CD4-positive, alpha-beta T cell treated with Interferon alpha-2 for 1 hour (primary cell): ENCODE measurements around the gene LNP1.
A peak's percentile ranks its signal among the peaks of the same experiment; 100 is the strongest.

Experiments used
- DNase-seq, 2 donors: peaks; one replicate each; pipeline ENCODE4 v3.0.0-alpha.2; 2020 to 2022

The LNP1 gene

DNA sequence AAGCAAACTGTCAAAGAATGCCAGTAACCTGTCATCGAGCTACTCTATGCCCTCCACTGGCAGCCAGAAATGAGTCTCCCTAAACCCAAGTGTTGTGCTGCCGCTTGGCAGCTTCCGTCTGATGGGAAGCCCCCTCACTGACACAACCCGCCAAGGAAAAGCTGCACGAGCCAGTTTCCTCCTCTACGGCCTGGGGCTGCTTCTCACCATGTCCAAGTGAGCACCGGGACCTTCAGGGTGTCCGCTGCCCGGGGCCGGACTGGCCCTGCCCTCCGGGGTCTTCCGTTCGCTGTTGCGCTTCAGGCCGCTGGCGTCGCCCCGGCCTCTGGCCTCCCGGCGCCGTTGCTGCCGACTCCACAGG lies 940 bp upstream of the LNP1 start:
- peak; percentile 4 to 45 for DNase-seq

DNA sequence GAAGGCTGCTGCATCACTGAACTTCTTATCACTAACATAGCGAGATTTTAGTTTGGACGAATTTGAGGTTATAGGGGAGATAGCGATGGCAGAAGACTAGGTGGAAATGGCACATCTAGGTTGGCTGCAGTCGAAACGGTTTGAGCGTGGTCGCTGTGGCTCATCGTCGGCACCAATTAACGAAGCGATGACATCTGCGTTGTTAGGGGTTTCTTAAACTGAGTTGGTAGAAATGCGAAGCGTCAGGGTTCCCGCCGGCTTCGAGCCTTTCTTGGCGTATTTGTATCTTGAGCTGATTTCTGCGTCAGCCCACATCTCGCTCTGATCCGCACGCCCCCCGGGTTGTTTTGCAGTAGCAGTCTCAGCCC lies 319 bp downstream of the LNP1 start:
- DNase-seq = peak; percentile 30 to 66

- no peak for DNase-seq
These were observed 917 bp downstream of the LNP1 start for GRCh38 chr3:100402256-100402655.

DNA sequence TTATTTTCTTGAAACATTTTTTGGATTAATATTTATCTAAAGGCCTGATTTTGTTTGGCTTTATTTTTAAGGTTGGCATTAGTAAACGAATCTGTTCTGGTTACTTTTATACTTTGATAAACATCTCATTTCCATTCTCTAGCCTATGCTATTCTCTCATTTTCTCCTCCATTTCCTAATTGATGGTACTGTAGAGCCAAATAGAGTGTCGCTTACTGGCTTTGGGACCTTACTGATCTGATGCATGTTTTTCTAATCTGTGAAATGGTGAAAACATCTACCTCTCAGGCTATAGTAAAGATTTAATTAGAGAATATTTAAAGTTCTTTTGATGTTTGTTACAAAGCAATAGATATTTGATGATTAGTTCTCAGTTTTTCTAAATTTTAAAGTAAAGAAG lies 1.6 kb downstream of the LNP1 start:
- no peak for DNase-seq

DNA sequence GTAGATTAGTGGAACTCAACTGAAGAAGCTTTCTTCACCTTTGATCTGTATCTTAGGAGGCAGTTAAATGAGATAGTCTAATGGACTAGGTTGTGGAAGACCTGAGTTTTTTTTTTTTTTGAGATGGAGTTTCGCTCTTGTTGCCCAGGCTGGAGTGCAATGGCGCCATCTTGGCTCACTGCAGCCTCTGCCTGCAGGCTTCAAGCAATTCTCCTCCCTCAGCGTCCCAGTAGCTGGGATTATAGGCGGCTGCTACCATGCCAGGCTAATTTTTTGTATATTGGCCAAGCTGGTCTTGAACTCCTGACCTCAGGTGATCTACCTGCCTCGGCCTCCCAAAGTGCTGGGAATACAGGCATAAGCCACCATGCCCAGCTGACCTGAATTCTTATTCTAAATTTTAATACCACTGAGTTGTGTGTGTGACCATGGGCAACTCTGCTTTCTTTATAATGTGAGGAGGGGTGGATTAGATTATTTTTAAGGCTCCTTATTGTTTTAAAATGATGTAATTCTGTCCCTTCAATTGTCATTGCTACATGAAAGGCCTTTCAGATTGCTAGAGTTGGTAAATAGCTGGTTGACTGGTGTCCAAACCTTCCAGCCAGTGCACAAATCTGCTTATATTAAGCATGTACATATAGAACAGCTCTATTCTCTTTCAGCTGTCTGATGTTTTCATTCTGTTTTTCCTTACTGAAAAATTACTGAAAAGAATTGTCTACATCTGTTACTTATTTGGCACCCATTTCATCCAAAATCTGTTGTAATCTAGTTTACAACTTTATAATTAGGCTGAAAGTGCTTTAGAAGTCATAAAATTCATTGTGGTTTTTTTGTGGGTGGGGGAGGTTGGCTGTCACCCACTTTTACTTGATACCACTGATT lies 2.3 kb downstream of the LNP1 start:
- DNase-seq = no peak

- DNase-seq = no peak
These were observed 2.9 kb downstream of the LNP1 start for GRCh38 chr3:100404250-100404548.

DNA sequence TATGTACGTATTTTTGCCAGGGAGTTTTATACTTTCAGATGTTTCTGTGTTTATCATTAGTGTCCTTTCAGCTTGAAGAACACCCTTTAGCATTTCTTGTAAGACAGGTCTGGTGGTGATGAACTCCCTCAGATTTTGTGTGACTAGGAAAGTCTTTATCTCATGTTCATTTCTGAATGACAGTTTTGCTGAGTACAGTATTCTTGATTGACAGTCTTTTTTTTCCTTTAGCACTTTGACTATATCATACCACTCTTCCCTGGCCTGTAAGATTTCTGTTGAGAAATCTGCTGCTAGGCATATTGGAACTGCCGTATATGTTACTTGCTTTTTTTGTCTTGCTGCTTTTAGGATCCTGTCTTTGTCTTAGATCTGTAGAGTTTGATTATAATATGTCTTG lies 5.8 kb downstream of the LNP1 start:
- no peak for DNase-seq

- DNase-seq = no peak
These were observed 6.7 kb downstream of the LNP1 start for GRCh38 chr3:100407977-100408532.

DNA sequence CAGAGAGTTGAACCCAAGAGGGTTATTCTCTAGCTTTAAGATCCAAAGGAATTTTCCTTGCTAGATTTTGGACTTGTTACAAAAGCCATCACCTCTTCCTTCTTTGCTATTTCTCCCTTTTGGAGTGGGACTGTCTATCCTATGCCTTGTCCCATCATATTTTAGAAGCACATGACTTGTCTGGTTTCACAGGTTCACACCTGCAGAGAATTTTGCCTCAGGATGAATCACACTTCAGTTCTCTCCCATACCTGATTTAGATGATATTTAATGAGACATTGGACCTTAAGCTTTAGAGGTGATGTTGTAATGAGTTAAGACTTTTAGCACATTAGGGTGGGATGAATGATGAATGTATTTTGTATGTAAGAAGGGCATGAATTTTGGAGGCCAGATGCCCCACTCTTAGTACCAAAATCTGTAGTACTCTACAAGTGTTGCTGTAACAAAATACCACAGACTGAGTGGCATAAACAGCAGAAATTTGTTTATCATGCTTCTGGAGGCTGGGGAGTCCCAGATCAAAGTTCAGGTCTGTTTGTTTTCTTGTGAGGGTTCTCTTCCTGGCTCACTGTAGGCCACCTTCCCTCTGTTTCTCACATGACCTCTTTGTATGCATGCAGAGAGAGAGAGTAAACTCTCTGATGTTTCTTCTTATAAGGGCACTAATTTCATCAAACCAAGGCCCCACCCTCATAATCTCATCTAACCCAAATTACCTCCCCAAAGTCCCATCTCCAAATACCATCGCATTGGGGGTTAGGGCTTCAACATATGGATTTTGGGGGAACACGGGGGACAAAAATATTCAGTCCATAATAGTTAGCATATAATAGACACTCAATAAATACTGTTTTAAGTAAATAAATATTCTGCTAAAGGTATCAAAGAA lies 10.0 kb downstream of the LNP1 start:
- no peak for DNase-seq

DNA sequence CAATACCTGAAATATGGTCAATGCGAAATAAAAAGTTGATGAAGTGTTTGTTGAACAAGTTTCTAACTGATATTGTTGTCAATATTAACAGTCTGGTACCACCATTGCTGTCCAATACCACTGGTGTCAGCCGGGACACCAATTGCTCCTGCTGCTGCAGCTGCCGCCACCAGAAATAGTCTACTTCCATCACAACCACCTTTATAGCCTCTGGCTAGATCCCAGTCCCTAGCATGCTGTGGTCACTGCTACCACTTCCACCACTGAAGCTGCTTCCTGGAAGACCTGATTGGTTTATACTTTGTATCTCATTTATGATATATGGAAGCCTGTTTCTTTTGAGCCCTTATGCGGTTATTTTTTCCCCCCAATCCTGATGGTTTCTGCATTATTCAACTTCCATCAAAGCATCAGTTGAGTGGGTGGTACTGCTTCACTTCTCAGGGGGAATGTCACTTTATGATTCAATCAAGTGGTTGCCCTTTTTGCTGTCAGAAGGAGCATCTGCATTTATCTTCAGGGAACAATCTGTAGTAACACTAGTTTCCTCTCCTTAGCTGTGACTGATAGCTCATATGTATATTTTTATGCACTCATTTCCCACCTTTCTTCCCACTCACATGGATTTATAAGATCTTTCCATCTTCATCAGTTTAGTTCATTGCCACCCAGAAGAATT lies 11.7 kb downstream of the LNP1 start:
- no peak for DNase-seq

- DNase-seq = no peak
These were observed 12.3 kb downstream of the LNP1 start for GRCh38 chr3:100413613-100414012.

GRCh38 chr3:100416176-100416575 lies 14.8 kb downstream of the LNP1 start:
- DNase-seq = no peak

DNA sequence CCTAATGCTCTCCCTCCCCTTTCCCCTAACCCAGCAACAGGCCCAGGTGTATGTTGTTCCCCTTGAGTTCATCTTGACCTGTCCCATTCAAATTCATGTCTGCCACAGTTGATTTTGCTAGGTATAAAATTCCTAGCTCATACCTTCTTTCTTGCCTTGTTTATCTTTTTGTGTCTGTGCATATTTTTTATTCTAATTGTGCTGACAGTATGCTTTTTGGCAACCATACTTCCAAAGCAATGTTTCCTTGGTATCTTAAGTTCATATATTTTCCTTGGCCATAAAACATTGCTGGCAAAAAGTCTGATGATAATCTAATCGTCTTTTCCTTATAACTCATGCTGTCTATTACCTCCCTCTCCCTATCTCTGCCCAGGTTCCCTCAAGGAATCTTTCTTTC lies 15.5 kb downstream of the LNP1 start:
- DNase-seq = no peak

DNA sequence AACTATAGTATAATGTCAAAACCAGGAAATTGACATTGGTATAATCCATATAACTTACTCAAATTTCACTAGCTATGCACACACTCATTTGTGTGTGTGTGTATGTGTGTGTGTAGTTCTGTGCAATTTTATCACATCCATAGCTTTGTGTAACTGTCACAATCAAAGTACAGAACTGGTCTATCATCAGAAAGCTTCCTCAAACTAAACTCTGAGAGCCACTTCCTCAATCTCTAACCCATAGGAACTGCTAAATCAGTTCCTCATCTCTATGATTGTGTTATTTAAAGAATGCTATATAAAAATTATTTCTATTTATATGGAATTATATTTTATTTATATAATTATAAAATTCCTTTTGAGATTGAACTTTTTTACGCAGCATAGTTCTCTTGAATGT lies 18.1 kb downstream of the LNP1 start:
- no peak for DNase-seq

DNA sequence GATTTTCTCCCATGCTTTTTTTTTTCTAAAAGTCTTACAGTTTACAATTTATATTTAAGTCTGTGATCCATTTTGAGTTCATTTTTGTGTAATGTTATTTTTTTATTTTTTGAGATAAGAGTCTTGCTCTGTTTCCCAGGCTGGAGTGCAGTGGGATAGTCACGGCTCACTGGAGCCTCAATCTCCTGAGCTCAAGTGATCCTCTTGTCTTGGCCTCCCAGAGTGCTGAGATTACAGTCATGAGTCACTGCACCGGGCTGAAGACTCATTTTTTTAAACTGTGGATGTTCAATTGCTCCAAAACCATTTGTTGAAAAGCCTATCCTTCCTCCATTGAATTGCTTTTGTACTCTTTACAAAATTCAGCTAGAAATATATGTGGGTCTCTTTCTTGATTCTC lies 19.5 kb downstream of the LNP1 start:
- DNase-seq = no peak

DNA sequence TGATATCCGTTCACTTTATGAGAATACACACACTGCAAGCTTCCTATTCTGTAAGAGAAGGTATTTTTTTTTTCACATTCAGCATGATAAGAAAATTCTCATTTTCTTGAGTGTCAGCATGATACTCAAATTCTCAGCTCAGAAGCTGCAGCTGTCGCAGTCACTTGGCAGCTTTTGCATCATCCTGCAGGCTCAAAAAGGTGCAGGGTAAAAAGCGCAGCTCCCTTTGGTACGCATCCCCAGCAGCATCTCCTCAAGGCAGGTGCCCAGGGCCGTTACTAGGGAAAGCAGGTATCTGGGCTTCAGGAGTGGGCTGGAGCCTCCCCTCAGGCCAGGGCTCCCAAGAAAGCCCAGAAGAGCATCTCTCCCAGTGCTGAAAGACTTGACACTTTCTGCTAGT lies 22.3 kb downstream of the LNP1 start:
- DNase-seq = no peak

- no peak for DNase-seq
These were observed 22.9 kb downstream of the LNP1 start for GRCh38 chr3:100424261-100424660.

- no peak for DNase-seq
These were observed 24.0 kb downstream of the LNP1 start for GRCh38 chr3:100425316-100425715.

GRCh38 chr3:100426067-100426682 lies 24.8 kb downstream of the LNP1 start:
- no peak for DNase-seq

GRCh38 chr3:100427699-100428098 lies 26.4 kb downstream of the LNP1 start:
- no peak for DNase-seq

GRCh38 chr3:100429187-100429716 lies 27.9 kb downstream of the LNP1 start:
- DNase-seq = no peak

DNA sequence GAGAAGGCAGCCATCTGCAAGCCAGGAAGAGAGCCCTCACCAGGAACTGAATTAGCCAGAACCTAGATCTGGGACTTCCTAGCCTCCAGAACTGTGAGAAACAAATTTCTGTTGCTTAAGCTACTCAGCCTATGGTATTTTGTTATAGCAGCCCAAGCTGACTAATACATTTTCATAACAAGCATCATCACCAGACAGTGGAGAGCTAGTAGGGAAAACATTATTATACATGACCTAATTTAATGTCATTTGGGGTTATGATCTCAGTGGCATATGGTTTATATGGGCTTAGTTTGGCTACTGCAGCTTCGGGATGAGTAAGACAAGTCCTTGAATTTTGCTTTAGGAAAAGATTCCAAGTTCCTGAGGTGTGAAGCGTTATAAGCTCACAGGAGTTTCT lies 35.6 kb downstream of the LNP1 start:
- no peak for DNase-seq
